ENCODE data around the gene CYP21A2.
"Not testable (repeated sequence)": the region's sequence is repeated elsewhere in the genome, so short reads cannot be mapped to it uniquely, and the experiment has no call there.

Gene CYP21A2

DNA sequence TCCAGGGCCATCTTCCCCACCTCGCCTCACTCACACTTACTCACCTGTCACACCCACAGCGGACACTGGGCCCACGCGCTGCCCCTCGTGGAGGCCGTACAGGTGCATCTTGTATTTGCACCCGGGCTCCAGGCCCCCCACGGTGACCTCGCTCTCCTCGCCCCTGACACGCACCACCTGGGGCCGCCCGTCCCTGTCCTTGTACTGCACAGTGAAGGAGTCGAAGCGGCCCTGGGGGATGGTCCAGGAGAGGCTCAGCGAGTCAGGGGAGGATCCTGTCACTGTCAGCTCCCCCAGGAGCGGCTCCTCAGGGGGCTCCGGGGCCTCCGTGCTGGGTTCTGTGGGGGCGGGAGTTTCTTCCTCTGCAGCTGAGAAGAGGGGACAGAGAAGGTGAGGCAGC is 14.4 kb downstream of the CYP21A2 start:
- H3K9ac ChIP-seq (ENCODE audit: low read length); H3K56ac ChIP-seq (ENCODE audit: low read length); H3K36me3 ChIP-seq (ENCODE audit: control insufficient read depth, insufficient read depth, low read length); H3K79me2 ChIP-seq (ENCODE audit: control insufficient read depth, insufficient read depth, low read length); H3K27me3 ChIP-seq (ENCODE audit: insufficient read depth, low read length, poor library complexity); H3K27ac ChIP-seq (ENCODE audit: low read depth, low read length); H3K4me1 ChIP-seq (ENCODE audit: control insufficient read depth, low read depth, low read length); H2BK15ac ChIP-seq (replicated peaks; ENCODE audit: low read depth); H3K4me2 ChIP-seq (ENCODE audit: low read length); H3K79me1 ChIP-seq (ENCODE audit: low read length); H3K4ac ChIP-seq (ENCODE audit: low read depth, low read length); H2BK120ac ChIP-seq (ENCODE audit: low read depth, low read length); H4K8ac ChIP-seq (ENCODE audit: low read depth, low read length); H3K4me3 ChIP-seq (ENCODE audit: low read length); H3K23ac ChIP-seq (ENCODE audit: low read length); DNase-seq; H4K5ac ChIP-seq (ENCODE audit: low read length); H2BK5ac ChIP-seq (ENCODE audit: low read length); H3K18ac ChIP-seq (ENCODE audit: low read length); H2AK5ac ChIP-seq (ENCODE audit: low read length): not testable (repeated sequence)
- WGBS (ENCODE audit: extremely low coverage, insufficient coverage, low lambda C conversion rate), result no CpG with 5 or more reads among the region's 20 CpGs

DNA sequence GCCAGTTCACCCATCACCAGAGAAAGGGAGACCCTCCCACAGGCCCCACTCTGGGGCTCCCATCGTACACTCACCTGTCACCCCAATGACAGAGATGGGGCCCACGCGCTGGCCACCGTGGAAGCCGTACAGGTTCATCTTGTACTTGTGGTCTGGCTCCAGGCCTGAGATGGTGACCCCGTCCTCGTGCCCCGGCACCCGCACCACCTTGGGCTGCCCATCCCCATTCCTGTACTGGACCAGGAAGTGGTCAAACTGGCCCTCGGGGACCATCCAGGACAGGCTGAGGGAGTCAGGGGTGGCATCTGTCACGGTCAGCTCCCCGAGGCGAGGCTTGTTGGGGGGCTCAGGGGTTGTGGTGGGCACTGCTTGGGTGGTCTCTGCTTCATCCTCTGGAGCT is 15.1 kb downstream of the CYP21A2 start:
- not testable (repeated sequence) for H3K79me2 ChIP-seq (ENCODE audit: control insufficient read depth, insufficient read depth, low read length); H3K27me3 ChIP-seq (ENCODE audit: insufficient read depth, low read length, poor library complexity); H3K4me3 ChIP-seq (ENCODE audit: low read length); H3K4me1 ChIP-seq (ENCODE audit: control insufficient read depth, low read depth, low read length); H3K27ac ChIP-seq (ENCODE audit: low read depth, low read length); H3K56ac ChIP-seq (ENCODE audit: low read length); H3K18ac ChIP-seq (ENCODE audit: low read length); H3K23ac ChIP-seq (ENCODE audit: low read length); H2BK120ac ChIP-seq (ENCODE audit: low read depth, low read length); DNase-seq; H3K9ac ChIP-seq (ENCODE audit: low read length); H3K79me1 ChIP-seq (ENCODE audit: low read length); H3K36me3 ChIP-seq (ENCODE audit: control insufficient read depth, insufficient read depth, low read length); H3K4ac ChIP-seq (ENCODE audit: low read depth, low read length); H2AK5ac ChIP-seq (ENCODE audit: low read length); H4K5ac ChIP-seq (ENCODE audit: low read length); H3K4me2 ChIP-seq (ENCODE audit: low read length); H4K8ac ChIP-seq (ENCODE audit: low read depth, low read length); H2BK15ac ChIP-seq (replicated peaks; ENCODE audit: low read depth); H2BK5ac ChIP-seq (ENCODE audit: low read length)
- WGBS (ENCODE audit: extremely low coverage, insufficient coverage, low lambda C conversion rate), result no CpG with 5 or more reads among the region's 13 CpGs

DNA sequence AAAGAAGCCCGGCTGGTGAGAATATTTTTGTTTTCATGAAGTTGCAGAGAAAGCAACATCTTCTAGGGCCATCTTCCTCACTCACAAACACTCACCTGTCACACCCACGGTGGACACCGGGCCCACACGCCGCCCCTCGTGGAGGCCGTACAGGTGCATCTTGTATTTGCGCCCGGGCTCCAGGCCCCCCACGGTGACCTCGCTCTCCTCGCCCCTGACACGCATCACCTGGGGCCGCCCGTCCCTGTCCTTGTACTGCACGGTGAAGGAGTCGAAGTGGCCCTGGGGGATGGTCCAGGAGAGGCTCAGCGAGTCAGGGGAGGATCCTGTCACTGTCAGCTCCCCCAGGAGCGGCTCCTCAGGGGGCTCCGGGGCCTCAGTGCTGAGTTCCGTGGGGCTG is 17.5 kb downstream of the CYP21A2 start:
- not testable (repeated sequence) for H2BK120ac ChIP-seq (ENCODE audit: low read depth, low read length); H4K8ac ChIP-seq (ENCODE audit: low read depth, low read length); H3K4me1 ChIP-seq (ENCODE audit: control insufficient read depth, low read depth, low read length); H3K4me3 ChIP-seq (ENCODE audit: low read length); DNase-seq; H3K18ac ChIP-seq (ENCODE audit: low read length); H2BK5ac ChIP-seq (ENCODE audit: low read length); H3K9ac ChIP-seq (ENCODE audit: low read length); H4K5ac ChIP-seq (ENCODE audit: low read length); H3K79me2 ChIP-seq (ENCODE audit: control insufficient read depth, insufficient read depth, low read length); H3K27me3 ChIP-seq (ENCODE audit: insufficient read depth, low read length, poor library complexity); H3K56ac ChIP-seq (ENCODE audit: low read length); H2AK5ac ChIP-seq (ENCODE audit: low read length); H3K23ac ChIP-seq (ENCODE audit: low read length); H3K79me1 ChIP-seq (ENCODE audit: low read length); H2BK15ac ChIP-seq (replicated peaks; ENCODE audit: low read depth); H3K4me2 ChIP-seq (ENCODE audit: low read length); H3K27ac ChIP-seq (ENCODE audit: low read depth, low read length); H3K36me3 ChIP-seq (ENCODE audit: control insufficient read depth, insufficient read depth, low read length); H3K4ac ChIP-seq (ENCODE audit: low read depth, low read length)
- WGBS (ENCODE audit: extremely low coverage, insufficient coverage, low lambda C conversion rate), result no CpG with 5 or more reads among the region's 21 CpGs

DNA sequence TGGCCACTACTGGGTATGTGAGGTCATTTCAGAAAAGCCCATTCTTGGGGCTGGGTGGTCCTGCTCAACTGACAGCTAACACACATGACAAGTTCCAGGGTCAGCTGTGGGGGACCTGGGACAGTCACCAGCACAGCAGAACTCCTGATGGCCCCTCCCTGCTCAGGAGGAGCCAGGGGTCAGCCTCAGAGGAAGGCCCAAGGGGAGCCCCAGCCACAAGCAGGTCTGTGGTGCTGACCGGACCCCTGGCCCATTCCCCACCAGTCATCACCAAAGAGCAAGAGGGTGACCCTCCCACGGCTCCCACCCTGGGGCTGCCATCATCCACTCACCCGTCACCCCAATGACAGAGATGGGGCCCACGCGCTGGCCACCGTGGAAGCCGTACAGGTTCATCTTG is 18.0 kb downstream of the CYP21A2 start:
- no CpG with 5 or more reads among the region's 7 CpGs for WGBS (ENCODE audit: extremely low coverage, insufficient coverage, low lambda C conversion rate)
- H2BK120ac ChIP-seq (ENCODE audit: low read depth, low read length), result no peak overlapping the region
- H3K4me3 ChIP-seq (ENCODE audit: low read length), result no peak overlapping the region
- no peak overlapping the region for H2AK5ac ChIP-seq (ENCODE audit: low read length)
- H3K79me1 ChIP-seq (ENCODE audit: low read length), result no peaks in the 10 kb centered on the region
- H3K27ac ChIP-seq (ENCODE audit: low read depth, low read length), result no peak overlapping the region
- no peaks in the 10 kb centered on the region for H3K4me1 ChIP-seq (ENCODE audit: control insufficient read depth, low read depth, low read length)
- no peak for DNase-seq
- H3K4me2 ChIP-seq (ENCODE audit: low read length), result no peak overlapping the region
- no peak overlapping the region for H2BK15ac ChIP-seq (replicated peaks; ENCODE audit: low read depth)
- H3K23ac ChIP-seq (ENCODE audit: low read length), result no peak overlapping the region
- no peak overlapping the region for H3K4ac ChIP-seq (ENCODE audit: low read depth, low read length)
- no peak overlapping the region for H4K5ac ChIP-seq (ENCODE audit: low read length)
- H3K27me3 ChIP-seq (ENCODE audit: insufficient read depth, low read length, poor library complexity), result no peaks in the 10 kb centered on the region
- no peaks in the 10 kb centered on the region for H3K36me3 ChIP-seq (ENCODE audit: control insufficient read depth, insufficient read depth, low read length)
- no peak overlapping the region for H3K9ac ChIP-seq (ENCODE audit: low read length)
- no peak overlapping the region for H2BK5ac ChIP-seq (ENCODE audit: low read length)
- H3K18ac ChIP-seq (ENCODE audit: low read length), result no peak overlapping the region
- no peak overlapping the region for H3K56ac ChIP-seq (ENCODE audit: low read length)
- no peaks in the 10 kb centered on the region for H3K79me2 ChIP-seq (ENCODE audit: control insufficient read depth, insufficient read depth, low read length)
- no peak overlapping the region for H4K8ac ChIP-seq (ENCODE audit: low read depth, low read length)

DNA sequence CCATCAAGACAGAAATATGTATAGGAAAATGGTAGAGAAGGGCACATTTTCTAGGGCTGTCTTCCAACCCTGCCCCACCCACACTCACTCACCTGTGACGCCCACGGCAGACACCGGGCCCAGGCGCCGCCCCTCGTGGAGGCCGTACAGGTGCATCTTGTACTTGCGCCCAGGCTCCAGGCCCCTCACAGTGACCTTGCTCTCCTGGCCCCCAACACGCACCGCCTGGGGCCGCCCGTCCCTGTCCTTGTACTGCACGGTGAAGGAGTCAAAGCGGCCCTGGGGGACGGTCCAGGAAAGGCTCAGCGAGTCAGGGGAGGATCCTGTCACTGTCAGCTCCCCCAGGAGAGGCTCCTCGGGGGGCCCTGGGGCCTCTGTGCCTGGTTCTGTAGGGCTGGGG is 19.8 kb downstream of the CYP21A2 start:
- WGBS (ENCODE audit: extremely low coverage, insufficient coverage, low lambda C conversion rate), result no CpG with 5 or more reads among the region's 17 CpGs

DNA sequence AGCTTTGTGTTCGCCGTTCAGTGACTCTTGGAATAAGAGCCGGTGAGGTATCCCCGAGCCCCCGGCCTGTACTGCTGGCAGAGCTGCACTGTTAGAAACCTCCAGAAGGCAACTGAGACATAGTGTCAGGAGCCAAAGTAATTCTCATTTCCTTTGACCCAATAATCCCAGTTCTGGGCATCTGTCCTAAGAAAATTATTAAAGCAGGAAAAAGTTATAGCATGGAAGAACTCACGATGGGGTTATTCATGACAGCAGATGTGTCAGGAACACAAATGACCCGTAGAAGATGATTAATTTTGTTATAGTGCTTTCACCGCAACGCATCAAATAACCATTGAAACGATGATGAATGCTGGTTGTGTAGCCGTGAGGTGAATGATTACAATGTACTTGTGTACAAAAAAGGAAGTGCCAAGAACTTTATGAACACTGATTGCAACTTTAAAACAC is 20.3 kb downstream of the CYP21A2 start:
- Histone ChIP-seq H3K56ac (ENCODE audit: low read length) (no peak overlapping the region), H2AK5ac (ENCODE audit: low read length) (no peak overlapping the region), H4K8ac (ENCODE audit: low read depth, low read length) (no peak overlapping the region), H3K27me3 (ENCODE audit: insufficient read depth, low read length, poor library complexity) (no peaks in the 10 kb centered on the region), H2BK120ac (ENCODE audit: low read depth, low read length) (no peak overlapping the region), H3K9ac (ENCODE audit: low read length) (no peak overlapping the region), H3K23ac (ENCODE audit: low read length) (no peak overlapping the region), H3K79me2 (ENCODE audit: control insufficient read depth, insufficient read depth, low read length) (no peaks in the 10 kb centered on the region), H3K36me3 (ENCODE audit: control insufficient read depth, insufficient read depth, low read length) (no peaks in the 10 kb centered on the region), H3K4me1 (ENCODE audit: control insufficient read depth, low read depth, low read length) (no peaks in the 10 kb centered on the region), H4K5ac (ENCODE audit: low read length) (no peak overlapping the region), H3K27ac (ENCODE audit: low read depth, low read length) (no peak overlapping the region), H3K18ac (ENCODE audit: low read length) (no peak overlapping the region), H3K4ac (ENCODE audit: low read depth, low read length) (no peak overlapping the region), H3K4me3 (ENCODE audit: low read length) (no peak overlapping the region), H3K79me1 (ENCODE audit: low read length) (no peaks in the 10 kb centered on the region), H2BK5ac (ENCODE audit: low read length) (no peak overlapping the region), H2BK15ac (replicated peaks; ENCODE audit: low read depth) (no peak overlapping the region), H3K4me2 (ENCODE audit: low read length) (no peak overlapping the region)
- no CpG with 5 or more reads among the region's 11 CpGs for WGBS (ENCODE audit: extremely low coverage, insufficient coverage, low lambda C conversion rate)
- no peak for DNase-seq

More for the DNA sequence above, 19.8 kb downstream of the CYP21A2 start:
- Histone ChIP-seq H4K8ac (ENCODE audit: low read depth, low read length) (no peak overlapping the region), H3K18ac (ENCODE audit: low read length) (no peak overlapping the region), H2BK120ac (ENCODE audit: low read depth, low read length) (no peak overlapping the region), H3K4me2 (ENCODE audit: low read length) (no peak overlapping the region), H2BK15ac (replicated peaks; ENCODE audit: low read depth) (no peak overlapping the region), H3K79me1 (ENCODE audit: low read length) (no peaks in the 10 kb centered on the region), H3K36me3 (ENCODE audit: control insufficient read depth, insufficient read depth, low read length) (no peaks in the 10 kb centered on the region), H3K23ac (ENCODE audit: low read length) (no peak overlapping the region), H4K5ac (ENCODE audit: low read length) (no peak overlapping the region), H3K4me1 (ENCODE audit: control insufficient read depth, low read depth, low read length) (no peaks in the 10 kb centered on the region), H2AK5ac (ENCODE audit: low read length) (no peak overlapping the region), H2BK5ac (ENCODE audit: low read length) (no peak overlapping the region), H3K9ac (ENCODE audit: low read length) (no peak overlapping the region), H3K4me3 (ENCODE audit: low read length) (no peak overlapping the region), H3K27ac (ENCODE audit: low read depth, low read length) (no peak overlapping the region), H3K79me2 (ENCODE audit: control insufficient read depth, insufficient read depth, low read length) (no peaks in the 10 kb centered on the region), H3K27me3 (ENCODE audit: insufficient read depth, low read length, poor library complexity) (no peaks in the 10 kb centered on the region), H3K4ac (ENCODE audit: low read depth, low read length) (no peak overlapping the region), H3K56ac (ENCODE audit: low read length) (no peak overlapping the region)
- DNase-seq, result no peak

Data from mesendoderm (in vitro differentiated cells).